HG03432 (cell line): ENCODE results near the gene FAM184A.
A peak's percentile ranks its signal among the peaks of the same experiment; 100 is the strongest.
"Not testable (repeated sequence)": the region's sequence is repeated elsewhere in the genome, so short reads cannot be mapped to it uniquely, and the experiment has no call there.

Experiments used
- ATAC-seq: cut with Tn5 transposase; IDR thresholded peaks from one replicate; pipeline ENCODE4 v1.9.1; 2021; ENCODE audit warnings: mild to moderate bottlenecking, moderate library complexity; ENCODE audit not compliant: unreplicated experiment

The FAM184A gene

GRCh38 chr6:119020597-119021561, 57.6 kb downstream of the FAM184A start:
- no peak for ATAC-seq

DNA sequence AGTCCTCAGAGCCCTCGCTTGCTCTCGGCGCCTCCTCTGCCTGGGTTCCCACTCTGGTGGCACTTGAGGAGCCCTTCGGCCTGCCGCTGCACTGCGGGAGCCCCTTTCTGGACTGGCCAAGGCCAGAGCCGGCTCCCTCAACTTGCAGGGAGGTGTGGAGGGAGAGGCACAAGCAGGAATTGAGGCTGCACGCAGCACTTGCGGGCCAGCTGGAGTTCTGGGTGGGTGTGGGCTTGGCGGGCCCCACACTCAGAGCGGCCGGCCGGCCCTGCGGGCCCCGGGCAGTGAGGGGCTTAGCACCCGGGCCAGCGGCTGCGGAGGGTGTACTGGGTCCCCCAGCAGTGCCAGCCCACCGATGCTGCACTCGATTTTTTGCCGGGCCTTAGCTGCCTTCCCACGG, 63.3 kb downstream of the FAM184A start:
- not testable (repeated sequence) for ATAC-seq

- no peak for ATAC-seq
These were observed 65.9 kb downstream of the FAM184A start for GRCh38 chr6:119012521-119012920.

DNA sequence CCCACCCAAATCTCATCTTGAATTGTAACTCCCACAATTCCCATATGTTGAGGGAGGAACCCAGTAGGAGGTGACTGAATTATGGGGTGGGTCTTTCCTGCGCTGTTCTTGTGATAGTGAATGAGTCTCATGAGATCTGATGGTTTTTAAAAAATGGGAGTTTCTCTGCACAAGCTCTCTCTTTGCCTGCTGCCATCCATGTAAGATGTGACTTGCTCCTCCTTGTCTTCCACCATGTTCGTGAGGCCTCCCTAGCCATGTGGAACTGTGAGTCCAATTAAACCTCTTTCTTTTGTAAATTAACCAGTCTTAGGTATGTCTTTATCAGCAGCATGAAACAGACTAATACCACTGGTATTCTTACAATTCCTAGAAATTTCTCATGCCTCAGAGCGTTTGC, 69.2 kb downstream of the FAM184A start:
- ATAC-seq, result not testable (repeated sequence)

DNA sequence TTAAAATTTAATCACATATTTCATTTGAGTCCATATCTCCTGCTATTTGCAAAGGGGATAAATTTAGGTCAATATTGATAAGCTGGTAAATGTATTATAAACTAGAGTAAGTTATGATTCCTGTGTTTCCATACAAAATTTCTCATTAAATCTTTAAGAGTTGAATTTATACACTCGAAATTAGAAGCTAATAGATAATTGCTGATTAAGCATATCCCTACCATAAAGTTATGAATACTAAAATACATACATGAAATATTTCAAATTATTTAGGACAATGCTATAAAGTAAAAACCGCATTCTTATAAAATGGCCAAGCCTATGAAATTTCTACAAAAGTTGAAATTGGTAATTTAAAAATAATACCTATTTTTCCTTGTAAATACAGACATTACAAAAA, 71.5 kb downstream of the FAM184A start:
- no peak for ATAC-seq

GRCh38 chr6:119002069-119002468, 76.4 kb downstream of the FAM184A start:
- ATAC-seq, result no peak

- no peak for ATAC-seq
These were observed 78.9 kb downstream of the FAM184A start for GRCh38 chr6:118999494-119000040.

GRCh38 chr6:118997426-118997825, 81.0 kb downstream of the FAM184A start:
- ATAC-seq, result not testable (repeated sequence)

GRCh38 chr6:118996289-118996820, 82.1 kb downstream of the FAM184A start:
- ATAC-seq, result no peak

- ATAC-seq, result no peak
These were observed 84.6 kb downstream of the FAM184A start for GRCh38 chr6:118993803-118994251.

- ATAC-seq, result no peak
These were observed 85.1 kb downstream of the FAM184A start for GRCh38 chr6:118993358-118993757.

GRCh38 chr6:118992186-118992795, 86.2 kb downstream of the FAM184A start:
- ATAC-seq, result no peak

DNA sequence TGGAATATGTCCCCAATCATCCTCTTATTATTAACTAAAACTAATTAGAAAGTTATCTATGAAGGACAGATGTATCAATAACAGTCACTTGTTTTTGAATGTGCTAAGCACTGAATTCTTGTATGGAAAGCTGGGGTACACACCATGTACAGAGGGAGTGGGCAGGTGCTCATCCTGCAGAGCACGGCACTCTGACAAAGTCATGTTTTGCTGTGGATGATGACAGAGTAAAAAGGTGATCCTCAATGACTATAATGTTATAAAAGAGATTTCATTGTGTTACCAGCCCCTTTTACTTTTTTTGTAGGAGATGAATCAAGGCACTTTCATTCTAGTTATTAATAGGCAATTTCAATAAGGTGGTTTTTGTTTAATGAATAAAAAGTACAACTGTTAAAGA, 92.2 kb downstream of the FAM184A start:
- ATAC-seq, result no peak

- no peak for ATAC-seq
These were observed 93.2 kb downstream of the FAM184A start for GRCh38 chr6:118985123-118985830.

DNA sequence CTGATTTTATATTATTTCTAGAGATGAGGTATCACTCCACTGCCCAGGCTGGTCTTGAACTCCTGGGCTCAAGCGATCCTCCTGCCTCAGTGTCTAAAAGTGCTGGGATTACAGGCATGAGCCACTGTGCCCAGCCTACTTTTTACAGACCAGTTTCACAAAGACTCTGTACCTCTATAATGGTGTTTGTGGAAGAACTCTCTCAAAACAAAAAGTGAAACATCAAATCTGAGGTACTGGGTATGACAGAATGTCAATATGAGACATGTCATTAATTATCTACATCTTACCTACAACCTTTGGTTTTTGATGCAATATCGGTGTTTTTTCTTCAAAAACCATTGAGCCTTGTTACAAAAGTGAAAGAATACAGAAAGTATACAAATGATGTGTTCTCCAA, 94.1 kb downstream of the FAM184A start:
- peak; percentile 74 for ATAC-seq

- no peak for ATAC-seq
These were observed 95.9 kb downstream of the FAM184A start for GRCh38 chr6:118982575-118982911.

- no peak for ATAC-seq
These were observed 96.4 kb downstream of the FAM184A start for GRCh38 chr6:118981884-118982574.

- no peak for ATAC-seq
These were observed 98.4 kb downstream of the FAM184A start for GRCh38 chr6:118980063-118980462.

DNA sequence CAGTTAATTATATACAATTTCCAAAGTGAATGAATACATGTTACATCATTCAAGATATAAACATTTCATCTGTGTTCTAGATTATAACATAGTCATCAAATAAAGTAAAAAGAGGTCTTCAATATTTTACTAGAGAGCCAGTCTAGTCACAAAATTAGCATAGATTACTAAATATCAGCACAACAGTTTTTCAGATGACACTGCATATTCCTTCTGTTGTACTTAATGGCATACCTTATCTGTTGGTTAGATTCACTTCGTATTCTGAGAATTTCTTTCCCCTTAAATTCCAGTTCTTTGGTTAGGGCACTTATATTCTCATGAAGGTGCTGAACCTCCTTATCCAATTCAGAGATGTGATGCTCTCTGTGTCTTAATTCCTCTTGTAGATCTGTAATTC, 103.7 kb downstream of the FAM184A start:
- no peak for ATAC-seq

- no peak for ATAC-seq
These were observed 106.8 kb downstream of the FAM184A start for GRCh38 chr6:118971682-118972081.
